NCI-H1105 (cell line): ENCODE measurements around the gene SUGCT.
A peak's percentile ranks its signal among the peaks of the same experiment; 100 is the strongest.

Experiments used
- DNase-seq: peaks from one replicate; lab custom pipeline; 2025; lab: John Stamatoyannopoulos, UW

The SUGCT gene

GRCh38 chr7:40329601-40330153, 194.9 kb downstream of the SUGCT start:
- DNase-seq: peak; percentile 17

GRCh38 chr7:40330408-40330807, 195.6 kb downstream of the SUGCT start:
- no peak for DNase-seq

GRCh38 chr7:40331915-40332314, 197.1 kb downstream of the SUGCT start:
- no peak for DNase-seq

- DNase-seq: no peak
Measured at GRCh38 chr7:40332516-40332915, 197.7 kb downstream of the SUGCT start.

GRCh38 chr7:40341836-40342235, 207.0 kb downstream of the SUGCT start:
- no peak for DNase-seq

GRCh38 chr7:40346554-40346953, 211.7 kb downstream of the SUGCT start:
- no peak for DNase-seq

GRCh38 chr7:40348126-40348728, 213.4 kb downstream of the SUGCT start:
- no peak for DNase-seq

GRCh38 chr7:40350100-40350499, 215.3 kb downstream of the SUGCT start:
- DNase-seq: no peak

GRCh38 chr7:40354711-40355110, 219.9 kb downstream of the SUGCT start:
- no peak for DNase-seq

- DNase-seq: no peak
Measured at GRCh38 chr7:40356312-40356711, 221.5 kb downstream of the SUGCT start.

GRCh38 chr7:40356871-40357709, 222.3 kb downstream of the SUGCT start:
- no peak for DNase-seq

GRCh38 chr7:40369641-40370277, 235.0 kb downstream of the SUGCT start:
- DNase-seq: no peak

GRCh38 chr7:40371806-40372440, 237.1 kb downstream of the SUGCT start:
- no peak for DNase-seq

- DNase-seq: no peak
Measured at GRCh38 chr7:40374575-40374974, 239.8 kb downstream of the SUGCT start.

- no peak for DNase-seq
Measured at GRCh38 chr7:40380111-40380510, 245.3 kb downstream of the SUGCT start.

GRCh38 chr7:40382145-40382544, 247.3 kb downstream of the SUGCT start:
- DNase-seq: no peak

GRCh38 chr7:40393660-40394059, 258.9 kb downstream of the SUGCT start:
- no peak for DNase-seq

GRCh38 chr7:40394400-40394799, 259.6 kb downstream of the SUGCT start:
- DNase-seq: no peak

- DNase-seq: no peak
Measured at GRCh38 chr7:40400525-40400924, 265.7 kb downstream of the SUGCT start.

- DNase-seq: no peak
Measured at GRCh38 chr7:40401406-40401805, 266.6 kb downstream of the SUGCT start.

GRCh38 chr7:40402661-40403060, 267.9 kb downstream of the SUGCT start:
- DNase-seq: no peak
